ENCODE results near the gene TINAGL1. TPM values are rescaled to one million over a fixed set of nuclear protein-coding genes. Genes with fewer than 3 reads are reported as not detected.

TINAGL1 gene
- total RNA-seq, 6 experiments from 2014 or later = 0.91 to 4.0 (median 1.9) TPM

- Mint-ChIP-seq H3K9me3 (no peaks in the 10 kb centered on the region), H3K27me3 (ENCODE audit: insufficient read depth) (peaks cover 4% of the 10 kb centered on the region), H3K4me1 (ENCODE audit: low read depth) (peaks cover 16% of the 10 kb centered on the region), H3K36me3 (ENCODE audit: low read depth) (no peaks in the 10 kb centered on the region), H3K27ac (no peak overlapping the region), H3K4me3 (no peak overlapping the region)
- no peak for DNase-seq
- TF ChIP-seq, protein P1, sequence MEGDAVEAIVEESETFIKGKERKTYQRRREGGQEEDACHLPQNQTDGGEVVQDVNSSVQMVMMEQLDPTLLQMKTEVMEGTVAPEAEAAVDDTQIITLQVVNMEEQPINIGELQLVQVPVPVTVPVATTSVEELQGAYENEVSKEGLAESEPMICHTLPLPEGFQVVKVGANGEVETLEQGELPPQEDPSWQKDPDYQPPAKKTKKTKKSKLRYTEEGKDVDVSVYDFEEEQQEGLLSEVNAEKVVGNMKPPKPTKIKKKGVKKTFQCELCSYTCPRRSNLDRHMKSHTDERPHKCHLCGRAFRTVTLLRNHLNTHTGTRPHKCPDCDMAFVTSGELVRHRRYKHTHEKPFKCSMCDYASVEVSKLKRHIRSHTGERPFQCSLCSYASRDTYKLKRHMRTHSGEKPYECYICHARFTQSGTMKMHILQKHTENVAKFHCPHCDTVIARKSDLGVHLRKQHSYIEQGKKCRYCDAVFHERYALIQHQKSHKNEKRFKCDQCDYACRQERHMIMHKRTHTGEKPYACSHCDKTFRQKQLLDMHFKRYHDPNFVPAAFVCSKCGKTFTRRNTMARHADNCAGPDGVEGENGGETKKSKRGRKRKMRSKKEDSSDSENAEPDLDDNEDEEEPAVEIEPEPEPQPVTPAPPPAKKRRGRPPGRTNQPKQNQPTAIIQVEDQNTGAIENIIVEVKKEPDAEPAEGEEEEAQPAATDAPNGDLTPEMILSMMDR (IDR thresholded peaks at IDR 0.05) = no peak
Measured at GRCh38 chr1:31602081-31602480, 25.8 kb downstream of the TINAGL1 start.

- TF ChIP-seq, protein P1 (IDR thresholded peaks at IDR 0.05) = no peak
- H3K4me1 Mint-ChIP-seq (ENCODE audit: low read depth) = peaks cover 25% of the 10 kb centered on the region
Measured at GRCh38 chr1:31605908-31606427, 29.7 kb downstream of the TINAGL1 start.

DNA sequence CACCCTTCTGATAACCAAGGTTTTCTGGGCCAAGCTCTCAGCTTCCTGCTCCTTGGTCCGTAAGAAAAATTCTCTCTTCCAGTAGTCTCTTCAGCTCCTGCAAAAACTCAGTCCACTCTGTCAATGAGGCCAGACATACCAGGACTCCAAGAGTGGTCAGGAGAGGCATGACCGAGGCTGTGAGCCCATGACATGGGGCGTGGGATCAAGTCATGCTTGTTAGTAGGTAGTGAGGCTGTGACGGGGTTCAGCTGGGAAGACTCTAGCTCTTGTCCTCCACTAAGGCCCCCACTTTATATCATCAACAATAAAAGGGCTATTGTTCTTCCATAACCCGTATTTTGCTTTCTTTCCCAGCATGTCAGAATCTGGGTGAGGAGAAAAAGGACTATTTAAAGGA, 31.0 kb downstream of the TINAGL1 start:
- H3K27ac Mint-ChIP-seq = no peak overlapping the region
- H3K36me3 Mint-ChIP-seq (ENCODE audit: low read depth) = no peaks in the 10 kb centered on the region
- peaks cover 25% of the 10 kb centered on the region for H3K4me1 Mint-ChIP-seq (ENCODE audit: low read depth)
- no peaks in the 10 kb centered on the region for H3K9me3 Mint-ChIP-seq
- TF ChIP-seq, protein P1 (IDR thresholded peaks at IDR 0.05) = no peak
- DNase-seq = no peak
- H3K4me3 Mint-ChIP-seq = no peak overlapping the region
- peaks cover 2% of the 10 kb centered on the region; the same call in 1 of the 2 replicates for H3K27me3 Mint-ChIP-seq (ENCODE audit: insufficient read depth)

More at GRCh38 chr1:31605908-31606427, 29.7 kb downstream of the TINAGL1 start:
- Mint-ChIP-seq H3K4me3 (no peak overlapping the region), H3K27me3 (ENCODE audit: insufficient read depth) (peaks cover 2% of the 10 kb centered on the region), H3K9me3 (no peaks in the 10 kb centered on the region), H3K36me3 (ENCODE audit: low read depth) (no peaks in the 10 kb centered on the region), H3K27ac (peak overlapping the region; percentile 76)
- peak; percentile 66 for DNase-seq

- H3K36me3 Mint-ChIP-seq (ENCODE audit: low read depth) = no peaks in the 10 kb centered on the region
- H3K27ac Mint-ChIP-seq = no peak overlapping the region
- peaks cover 2% of the 10 kb centered on the region; the same call in 1 of the 2 replicates for H3K27me3 Mint-ChIP-seq (ENCODE audit: insufficient read depth)
- H3K4me1 Mint-ChIP-seq (ENCODE audit: low read depth) = peaks cover 25% of the 10 kb centered on the region
- H3K9me3 Mint-ChIP-seq = no peaks in the 10 kb centered on the region
- TF ChIP-seq, protein P1 (IDR thresholded peaks at IDR 0.05) = no peak
- no peak for DNase-seq
- no peak overlapping the region for H3K4me3 Mint-ChIP-seq
Measured at GRCh38 chr1:31609514-31610118, 33.3 kb downstream of the TINAGL1 start.

DNA sequence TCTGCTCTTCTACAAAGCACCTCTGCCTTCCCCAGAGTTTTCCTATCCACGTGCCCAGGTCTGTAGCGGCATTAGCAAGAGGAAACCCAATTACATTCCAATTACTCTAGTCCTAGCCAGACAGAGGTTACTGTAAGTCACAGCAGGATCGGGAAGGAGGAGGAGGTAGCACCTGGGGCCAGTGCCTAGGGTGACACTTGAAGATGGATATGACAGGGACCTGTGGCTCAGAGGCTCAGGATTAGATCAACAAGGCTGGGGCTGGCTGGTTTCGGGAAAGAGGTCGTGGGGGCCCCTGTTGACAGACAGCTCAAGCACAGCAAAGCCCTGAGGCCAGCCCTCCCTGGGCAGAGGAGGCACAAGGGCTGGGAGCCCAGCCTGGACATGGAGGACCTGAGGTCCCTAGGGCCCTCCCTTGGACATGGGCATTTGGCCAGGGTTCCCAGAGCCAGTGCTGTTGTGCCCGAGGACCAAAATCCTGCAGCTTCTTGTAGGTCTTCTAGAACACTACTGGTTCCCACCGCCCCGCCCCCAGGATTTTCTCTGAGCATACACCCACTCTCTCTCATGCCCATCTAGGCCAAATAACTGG, 38.2 kb downstream of the TINAGL1 start:
- no peak overlapping the region for H3K27ac Mint-ChIP-seq
- H3K4me1 Mint-ChIP-seq (ENCODE audit: low read depth) = peaks cover 12% of the 10 kb centered on the region
- no peaks in the 10 kb centered on the region for H3K36me3 Mint-ChIP-seq (ENCODE audit: low read depth)
- H3K9me3 Mint-ChIP-seq = no peaks in the 10 kb centered on the region
- TF ChIP-seq, protein P1 (IDR thresholded peaks at IDR 0.05) = no peak
- DNase-seq = no peak
- no peak overlapping the region for H3K4me3 Mint-ChIP-seq
- peaks cover 8% of the 10 kb centered on the region for H3K27me3 Mint-ChIP-seq (ENCODE audit: insufficient read depth)

Data from HFFc6 (cell line).